HG02678 (cell line): ENCODE results near the gene IL2RA.
A peak's percentile ranks its signal among the peaks of the same experiment; 100 is the strongest.
"Not testable (repeated sequence)": the region's sequence is repeated elsewhere in the genome, so short reads cannot be mapped to it uniquely, and the experiment has no call there.

ENCODE experiments used
- ATAC-seq: cut with Tn5 transposase; IDR thresholded peaks from one replicate; pipeline ENCODE4 v1.9.1; 2021; ENCODE audit warnings: mild to moderate bottlenecking, moderate library complexity; ENCODE audit not compliant: unreplicated experiment

IL2RA gene

GRCh38 chr10:6062101-6062771 lies at the start of gene IL2RA:
Gene IL2RA, minus strand, starts transcription at chr10:6062367. Its CDS starts 216 bp downstream, at chr10:6062151.
- ATAC-seq: no peak

- ATAC-seq: no peak
Observed at GRCh38 chr10:6110136-6110535, 48.0 kb upstream of the IL2RA start.

GRCh38 chr10:6109444-6109775 lies 47.2 kb upstream of the IL2RA start:
- no peak for ATAC-seq

- no peak for ATAC-seq
Observed at GRCh38 chr10:6108631-6109443, 46.7 kb upstream of the IL2RA start.

GRCh38 chr10:6108072-6108471 lies 45.9 kb upstream of the IL2RA start:
- ATAC-seq: no peak

GRCh38 chr10:6107616-6108015 lies 45.4 kb upstream of the IL2RA start:
- ATAC-seq: not testable (repeated sequence)

GRCh38 chr10:6103591-6103990 lies 41.4 kb upstream of the IL2RA start:
- no peak for ATAC-seq

GRCh38 chr10:6102128-6102527 lies 40.0 kb upstream of the IL2RA start:
- ATAC-seq: no peak

GRCh38 chr10:6101181-6101580 lies 39.0 kb upstream of the IL2RA start:
- peak; percentile 86 for ATAC-seq

GRCh38 chr10:6100370-6100769 lies 38.2 kb upstream of the IL2RA start:
- no peak for ATAC-seq

- ATAC-seq: no peak
Observed at GRCh38 chr10:6098156-6098555, 36.0 kb upstream of the IL2RA start.

- no peak for ATAC-seq
Observed at GRCh38 chr10:6097063-6097462, 34.9 kb upstream of the IL2RA start.

GRCh38 chr10:6095810-6096570 lies 33.8 kb upstream of the IL2RA start:
- ATAC-seq: no peak

GRCh38 chr10:6092731-6093130 lies 30.6 kb upstream of the IL2RA start:
- ATAC-seq: no peak

GRCh38 chr10:6091630-6092029 lies 29.5 kb upstream of the IL2RA start:
- ATAC-seq: no peak

GRCh38 chr10:6089334-6090219 lies 27.4 kb upstream of the IL2RA start:
- ATAC-seq: peak; percentile 0

- peak; percentile 87 for ATAC-seq
Observed at GRCh38 chr10:6088721-6089333, 26.7 kb upstream of the IL2RA start, which contains the start of gene RBM17. Gene RBM17, plus strand, starts transcription at chr10:6089034. Its CDS starts 8,032 bp downstream, at chr10:6097066.

GRCh38 chr10:6086375-6087233 lies 24.4 kb upstream of the IL2RA start:
- ATAC-seq: peak; percentile 44
